Mesothelial cell of epicardium (in vitro differentiated cells): Measurements from ENCODE around the gene KLK14. TPM values are rescaled to one million over a fixed set of nuclear protein-coding genes. Genes with fewer than 3 reads are reported as not detected.

ENCODE experiments used
- DNase-seq, 2 experiments: peaks; one replicate each; pipeline ENCODE4 v3.0.0; 2021; ENCODE audit warnings: low spot score in 2 of 2; ENCODE audit not compliant: unreplicated experiment in 2 of 2
- H3K27ac Mint-ChIP-seq: 2 replicates; pipeline ENCODE4 v1.8.0; 2021; ENCODE audit warnings: mixed read lengths
- H3K27me3 Mint-ChIP-seq: 2 replicates; pipeline ENCODE4 v1.8.0; 2021; ENCODE audit warnings: low read depth, mixed read lengths
- H3K36me3 Mint-ChIP-seq: 2 replicates; pipeline ENCODE4 v1.8.0; 2021; ENCODE audit warnings: mixed read lengths
- H3K4me1 Mint-ChIP-seq: 2 replicates; pipeline ENCODE4 v1.8.0; 2021; ENCODE audit warnings: mixed read lengths
- H3K4me3 Mint-ChIP-seq: 2 replicates; pipeline ENCODE4 v1.8.0; 2021; ENCODE audit warnings: mild to moderate bottlenecking, moderate library complexity, mixed read lengths
- H3K9me3 Mint-ChIP-seq: 2 replicates; pipeline ENCODE4 v1.8.0; 2021; ENCODE audit warnings: mixed read lengths
- total RNA-seq: library from RNA; stranded (reverse); gene quantifications from 3 replicates; pipeline ENCODE4 v1.2.1, GENCODE V29; 2021
- TF ChIP-seq, protein P1 (sequence below): fragments of 200-600 bp; sonication (generic); IDR thresholded peaks from one replicate; pipeline ENCODE4 v1.5.0; 2021; ENCODE audit warnings: antibody characterized with exemption; ENCODE audit not compliant: unreplicated experiment

The KLK14 gene
- total RNA-seq, 1 donor from 2014 or later = 0.45 TPM

DNA sequence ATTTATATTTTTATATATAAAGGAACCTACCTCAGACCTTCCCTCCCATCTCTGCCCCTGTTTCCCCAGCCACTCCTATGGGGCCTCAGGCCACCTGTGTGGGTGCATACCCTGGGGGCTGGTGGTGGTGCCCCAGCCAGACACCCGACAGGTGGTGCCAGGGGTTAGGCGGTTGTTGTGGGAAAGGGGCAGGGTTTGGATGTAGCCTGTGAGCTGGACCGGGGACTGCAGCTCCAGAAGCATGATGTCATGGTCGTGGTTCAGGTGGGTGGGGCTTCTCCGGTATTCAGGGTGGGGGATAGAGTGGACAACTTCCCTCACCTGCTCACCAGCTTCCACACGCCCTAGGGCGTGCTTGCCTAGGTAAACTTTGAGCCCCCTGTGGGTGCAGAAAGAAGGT, 23.0 kb downstream of the KLK14 start:
- Mint-ChIP-seq H3K4me1 (no peaks in the 10 kb centered on the region), H3K27me3 (peaks cover 42% of the 10 kb centered on the region), H3K4me3 (no peak overlapping the region), H3K9me3 (peaks cover 6% of the 10 kb centered on the region), H3K27ac (no peak overlapping the region), H3K36me3 (no peaks in the 10 kb centered on the region)
- TF ChIP-seq, protein P1, sequence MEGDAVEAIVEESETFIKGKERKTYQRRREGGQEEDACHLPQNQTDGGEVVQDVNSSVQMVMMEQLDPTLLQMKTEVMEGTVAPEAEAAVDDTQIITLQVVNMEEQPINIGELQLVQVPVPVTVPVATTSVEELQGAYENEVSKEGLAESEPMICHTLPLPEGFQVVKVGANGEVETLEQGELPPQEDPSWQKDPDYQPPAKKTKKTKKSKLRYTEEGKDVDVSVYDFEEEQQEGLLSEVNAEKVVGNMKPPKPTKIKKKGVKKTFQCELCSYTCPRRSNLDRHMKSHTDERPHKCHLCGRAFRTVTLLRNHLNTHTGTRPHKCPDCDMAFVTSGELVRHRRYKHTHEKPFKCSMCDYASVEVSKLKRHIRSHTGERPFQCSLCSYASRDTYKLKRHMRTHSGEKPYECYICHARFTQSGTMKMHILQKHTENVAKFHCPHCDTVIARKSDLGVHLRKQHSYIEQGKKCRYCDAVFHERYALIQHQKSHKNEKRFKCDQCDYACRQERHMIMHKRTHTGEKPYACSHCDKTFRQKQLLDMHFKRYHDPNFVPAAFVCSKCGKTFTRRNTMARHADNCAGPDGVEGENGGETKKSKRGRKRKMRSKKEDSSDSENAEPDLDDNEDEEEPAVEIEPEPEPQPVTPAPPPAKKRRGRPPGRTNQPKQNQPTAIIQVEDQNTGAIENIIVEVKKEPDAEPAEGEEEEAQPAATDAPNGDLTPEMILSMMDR = no peak
- no peak for DNase-seq

DNA sequence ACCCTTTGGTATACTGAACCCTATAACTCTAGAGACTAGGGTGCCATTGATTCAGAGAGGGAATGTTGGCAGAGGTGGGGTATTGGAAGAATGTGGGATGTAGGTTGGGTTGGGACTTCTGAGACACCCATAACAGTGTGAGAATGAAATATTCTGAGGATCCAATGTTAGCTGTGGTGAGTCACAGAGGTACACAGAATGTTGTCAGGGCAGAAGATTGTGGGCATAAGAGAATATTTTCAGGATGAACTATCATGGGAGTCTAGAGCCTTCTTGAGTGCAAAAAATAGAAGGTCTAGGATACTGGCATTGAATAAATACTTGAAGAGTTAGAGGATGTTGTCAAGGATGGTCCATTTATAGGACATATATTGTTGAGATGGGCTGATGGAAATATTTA, 26.8 kb downstream of the KLK14 start:
- Mint-ChIP-seq H3K27me3 (peaks cover 53% of the 10 kb centered on the region), H3K4me1 (no peaks in the 10 kb centered on the region)

DNA sequence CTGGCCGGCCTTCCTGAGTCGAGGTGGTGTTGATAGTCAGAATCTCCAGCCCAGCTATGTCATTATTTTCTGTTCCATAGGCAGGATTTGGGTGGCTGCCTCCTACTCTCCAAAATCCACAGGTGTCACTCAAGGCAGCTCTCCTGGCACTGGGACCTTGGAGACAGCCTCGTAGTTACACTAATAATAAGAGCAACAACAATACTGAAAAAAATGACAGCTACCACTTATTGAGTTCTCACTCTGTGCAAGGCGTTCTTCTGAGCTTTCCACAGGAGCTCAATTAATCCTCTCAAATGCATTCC, 35.7 kb downstream of the KLK14 start:
- Mint-ChIP-seq H3K9me3 (peaks cover 3% of the 10 kb centered on the region), H3K27ac (no peak overlapping the region), H3K4me3 (no peak overlapping the region), H3K36me3 (no peaks in the 10 kb centered on the region), H3K27me3 (peaks cover 25% of the 10 kb centered on the region), H3K4me1 (no peaks in the 10 kb centered on the region)
- TF ChIP-seq, protein P1 = no peak
- no peak for DNase-seq

More for the DNA sequence above, 26.8 kb downstream of the KLK14 start:
- Mint-ChIP-seq H3K36me3 (no peaks in the 10 kb centered on the region), H3K27ac (no peak overlapping the region), H3K4me3 (no peak overlapping the region), H3K9me3 (no peaks in the 10 kb centered on the region)
- TF ChIP-seq, protein P1 = no peak
- DNase-seq = no peak

DNA sequence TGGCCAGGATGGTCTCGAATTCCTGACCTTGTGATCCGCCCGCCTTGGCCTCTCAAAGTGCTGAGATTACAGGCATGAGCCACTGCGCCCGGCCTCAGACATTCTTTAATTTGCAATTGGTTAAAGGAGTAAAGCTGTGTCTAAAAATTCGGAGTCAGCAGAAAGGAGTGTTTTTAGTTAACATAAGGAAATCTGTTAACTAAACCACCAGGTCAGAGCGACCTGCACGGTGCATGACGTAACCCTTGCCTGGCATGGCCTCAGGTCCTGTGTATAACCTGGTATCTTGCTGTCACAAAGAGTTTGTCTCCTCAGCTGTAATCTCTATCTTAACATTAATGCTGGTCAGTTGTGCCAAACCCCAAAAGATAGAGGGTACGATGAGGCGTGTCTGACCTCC, 38.4 kb downstream of the KLK14 start:
- Mint-ChIP-seq H3K27me3 (peaks cover 22% of the 10 kb centered on the region), H3K4me1 (no peaks in the 10 kb centered on the region)
- TF ChIP-seq, protein P1 = no peak

DNA sequence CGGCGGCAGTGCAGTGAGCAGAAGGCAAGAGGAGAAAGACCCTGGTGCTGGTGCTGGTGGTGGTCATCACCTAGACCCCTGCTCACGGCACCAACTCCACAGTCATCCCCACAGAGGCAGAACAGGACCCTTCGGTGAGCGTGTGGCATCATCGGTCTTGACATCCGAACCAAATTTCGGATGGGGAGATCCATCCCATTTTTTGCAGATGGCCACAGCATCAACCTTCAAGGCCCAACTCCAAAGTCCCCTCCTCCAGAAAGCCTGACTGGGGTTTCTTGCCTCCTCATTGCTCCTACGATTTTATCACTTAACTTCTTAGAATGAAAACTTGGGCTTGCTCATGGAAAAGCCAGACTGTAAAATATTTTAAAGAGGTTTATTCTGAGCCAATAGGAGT, 39.2 kb downstream of the KLK14 start:
- Mint-ChIP-seq H3K27ac (no peak overlapping the region), H3K36me3 (no peaks in the 10 kb centered on the region), H3K27me3 (peaks cover 22% of the 10 kb centered on the region), H3K9me3 (no peaks in the 10 kb centered on the region), H3K4me1 (no peaks in the 10 kb centered on the region), H3K4me3 (no peak overlapping the region)
- no peak for DNase-seq
- TF ChIP-seq, protein P1 = no peak

More for the DNA sequence above, 38.4 kb downstream of the KLK14 start:
- DNase-seq = no peak
- no peaks in the 10 kb centered on the region for H3K36me3 Mint-ChIP-seq
- no peak overlapping the region for H3K4me3 Mint-ChIP-seq
- H3K9me3 Mint-ChIP-seq = no peaks in the 10 kb centered on the region
- no peak overlapping the region for H3K27ac Mint-ChIP-seq

DNA sequence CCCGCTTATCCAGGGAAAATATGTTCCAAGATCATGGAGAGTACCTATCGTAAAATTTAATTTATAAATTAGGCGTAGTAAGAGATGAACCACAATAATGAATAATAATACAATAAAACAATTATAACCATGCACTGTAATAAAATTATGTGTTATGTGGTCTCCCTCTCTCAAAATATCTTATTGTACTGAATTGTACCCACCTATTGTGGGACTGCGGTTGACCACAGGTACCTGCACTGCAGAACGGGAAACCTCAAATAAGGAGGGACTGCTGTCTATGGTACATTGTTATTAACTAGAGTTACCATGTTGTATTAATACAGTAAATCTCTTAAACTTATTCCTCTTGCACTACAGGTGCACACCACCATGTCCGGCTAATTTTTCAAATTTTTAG, 42.5 kb downstream of the KLK14 start:
- Mint-ChIP-seq H3K27me3 (peaks cover 14% of the 10 kb centered on the region), H3K4me3 (no peak overlapping the region), H3K27ac (no peak overlapping the region), H3K9me3 (no peaks in the 10 kb centered on the region), H3K36me3 (no peaks in the 10 kb centered on the region), H3K4me1 (no peaks in the 10 kb centered on the region)
- TF ChIP-seq, protein P1 = no peak
- no peak for DNase-seq
